Ascending aorta (tissue), 2 donors: ENCODE measurements around the gene SMARCA4. TPM values are rescaled to one million over a fixed set of nuclear protein-coding genes. Genes with fewer than 3 reads are reported as not detected.

ENCODE experiments used
- DNase-seq, 2 donors: peaks; one replicate each; pipeline ENCODE4 v3.0.0-alpha.2; 2019; ENCODE audit warnings: low spot score in 2 of 2
- H3K27ac ChIP-seq, 2 donors: fragments of 200-600 bp; sonication (generic); one replicate each; pipeline ENCODE4 v1.5.1; 2016 to 2017; ENCODE audit warnings: mild to moderate bottlenecking in 1 of 2
- H3K27me3 ChIP-seq: fragments of 200-600 bp; sonication (generic); one replicate; pipeline ENCODE4 v1.5.1; 2017
- H3K36me3 ChIP-seq, 2 donors: fragments of 200-600 bp; sonication (generic); one replicate each; pipeline ENCODE4 v1.5.1; 2016
- H3K4me1 ChIP-seq, 2 donors: fragments of 200-600 bp; sonication (generic); one replicate each; pipeline ENCODE4 v1.5.1; 2016 to 2017; ENCODE audit warnings: mild to moderate bottlenecking in 1 of 2
- H3K4me3 ChIP-seq, 2 donors: fragments of 200-600 bp; sonication (generic); one replicate each; pipeline ENCODE4 v1.5.1; 2016 to 2017; ENCODE audit warnings: mild to moderate bottlenecking in 1 of 2
- H3K9me3 ChIP-seq, 2 donors: fragments of 200-600 bp; sonication (generic); one replicate each; pipeline ENCODE4 v1.5.1; 2016
- intact Hi-C: fragments of 100-400 bp; cut with DNase I; formaldehyde crosslinking; loops from one replicate; pipeline ENCODE4 v1.15.1; 2023
- total RNA-seq: library from RNA; depleted of rRNA; stranded (reverse); fragments of >200 nt; gene quantifications from one replicate; pipeline ENCODE4 v1.1.0, GENCODE V29; 2016
- TF ChIP-seq, protein P1 (sequence below), 3 experiments: fragments of 200-600 bp in 2 of 3; fragments of 450-650 bp in 1 of 3; sonication (generic) in 2 of 3; IDR thresholded peaks; one replicate each; pipeline ENCODE4 v1.5.1; 2016 to 2019; ENCODE audit warnings: antibody characterized with exemption in 3 of 3, mild to moderate bottlenecking in 1 of 3, moderate library complexity in 1 of 3

Gene SMARCA4
- total RNA-seq, 1 donor from 2014 or later = 89.5 TPM

DNA sequence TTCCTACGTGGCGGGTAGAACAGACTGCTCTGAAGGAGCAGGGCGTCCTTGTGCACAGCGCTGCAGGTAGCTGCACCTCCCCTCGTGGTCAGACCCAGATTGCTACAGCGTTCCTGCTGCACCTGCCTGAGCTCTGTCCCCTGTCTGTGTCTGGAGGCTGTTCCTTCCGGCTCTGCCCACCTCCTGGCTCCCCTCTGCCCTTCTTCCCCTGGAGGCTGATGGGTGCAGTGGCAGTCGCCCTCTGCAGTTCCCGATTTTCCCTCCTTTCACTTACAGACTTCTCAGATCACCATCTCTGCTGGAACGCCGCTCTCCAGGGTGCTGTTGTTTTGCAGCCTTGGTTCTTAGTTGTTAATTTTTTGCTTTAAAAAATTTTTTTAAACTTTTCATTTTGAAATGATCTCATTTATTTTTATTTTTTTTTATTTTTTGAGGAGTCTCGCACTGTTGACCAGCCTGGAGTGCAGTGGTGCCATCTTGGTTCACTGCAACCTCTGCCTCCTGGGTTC is 53.6 kb downstream of the SMARCA4 start:
- intact Hi-C loops = no loop called here
- Histone ChIP-seq H3K9me3 (no peaks in the 10 kb centered on the region), H3K27ac (no peak overlapping the region), H3K4me3 (no peak overlapping the region), H3K27me3 (no peaks in the 10 kb centered on the region), H3K4me1 (no peaks in the 10 kb centered on the region), H3K36me3 (peaks cover 85 to 96% of the 10 kb centered on the region in 2 donors)
- TF ChIP-seq, protein P1, sequence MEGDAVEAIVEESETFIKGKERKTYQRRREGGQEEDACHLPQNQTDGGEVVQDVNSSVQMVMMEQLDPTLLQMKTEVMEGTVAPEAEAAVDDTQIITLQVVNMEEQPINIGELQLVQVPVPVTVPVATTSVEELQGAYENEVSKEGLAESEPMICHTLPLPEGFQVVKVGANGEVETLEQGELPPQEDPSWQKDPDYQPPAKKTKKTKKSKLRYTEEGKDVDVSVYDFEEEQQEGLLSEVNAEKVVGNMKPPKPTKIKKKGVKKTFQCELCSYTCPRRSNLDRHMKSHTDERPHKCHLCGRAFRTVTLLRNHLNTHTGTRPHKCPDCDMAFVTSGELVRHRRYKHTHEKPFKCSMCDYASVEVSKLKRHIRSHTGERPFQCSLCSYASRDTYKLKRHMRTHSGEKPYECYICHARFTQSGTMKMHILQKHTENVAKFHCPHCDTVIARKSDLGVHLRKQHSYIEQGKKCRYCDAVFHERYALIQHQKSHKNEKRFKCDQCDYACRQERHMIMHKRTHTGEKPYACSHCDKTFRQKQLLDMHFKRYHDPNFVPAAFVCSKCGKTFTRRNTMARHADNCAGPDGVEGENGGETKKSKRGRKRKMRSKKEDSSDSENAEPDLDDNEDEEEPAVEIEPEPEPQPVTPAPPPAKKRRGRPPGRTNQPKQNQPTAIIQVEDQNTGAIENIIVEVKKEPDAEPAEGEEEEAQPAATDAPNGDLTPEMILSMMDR (IDR thresholded peaks at IDR 0.05) = no peak
- DNase-seq = no peak

DNA sequence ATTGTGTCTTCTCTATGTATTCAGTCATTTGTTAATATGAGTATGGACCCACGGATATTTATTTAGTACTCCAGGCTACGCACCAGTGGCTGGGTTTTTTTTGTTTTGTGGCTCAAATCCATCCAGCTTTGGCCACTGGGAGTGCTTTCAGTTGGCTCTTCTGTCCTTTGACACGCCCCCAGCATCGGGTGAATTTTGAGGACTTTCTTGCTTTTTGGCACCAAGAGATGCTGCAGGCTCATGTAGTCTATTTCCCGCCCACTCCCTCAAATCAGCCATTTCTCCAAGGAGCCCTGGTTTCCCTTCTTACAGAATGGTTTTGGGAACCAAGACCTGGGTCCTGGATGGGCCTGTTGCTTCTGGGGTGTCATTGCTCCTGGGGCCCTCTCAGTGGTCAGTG is 55.8 kb downstream of the SMARCA4 start:
- H3K9me3 ChIP-seq = no peaks in the 10 kb centered on the region
- intact Hi-C loops = no loop called here
- H3K4me1 ChIP-seq = no peaks in the 10 kb centered on the region
- H3K27ac ChIP-seq = no peak overlapping the region
- no peak for DNase-seq
- no peak overlapping the region for H3K4me3 ChIP-seq
- TF ChIP-seq, protein P1 (IDR thresholded peaks at IDR 0.05) = no peak
- H3K36me3 ChIP-seq = peaks cover 90 to 99% of the 10 kb centered on the region in 2 donors
- H3K27me3 ChIP-seq = no peaks in the 10 kb centered on the region

DNA sequence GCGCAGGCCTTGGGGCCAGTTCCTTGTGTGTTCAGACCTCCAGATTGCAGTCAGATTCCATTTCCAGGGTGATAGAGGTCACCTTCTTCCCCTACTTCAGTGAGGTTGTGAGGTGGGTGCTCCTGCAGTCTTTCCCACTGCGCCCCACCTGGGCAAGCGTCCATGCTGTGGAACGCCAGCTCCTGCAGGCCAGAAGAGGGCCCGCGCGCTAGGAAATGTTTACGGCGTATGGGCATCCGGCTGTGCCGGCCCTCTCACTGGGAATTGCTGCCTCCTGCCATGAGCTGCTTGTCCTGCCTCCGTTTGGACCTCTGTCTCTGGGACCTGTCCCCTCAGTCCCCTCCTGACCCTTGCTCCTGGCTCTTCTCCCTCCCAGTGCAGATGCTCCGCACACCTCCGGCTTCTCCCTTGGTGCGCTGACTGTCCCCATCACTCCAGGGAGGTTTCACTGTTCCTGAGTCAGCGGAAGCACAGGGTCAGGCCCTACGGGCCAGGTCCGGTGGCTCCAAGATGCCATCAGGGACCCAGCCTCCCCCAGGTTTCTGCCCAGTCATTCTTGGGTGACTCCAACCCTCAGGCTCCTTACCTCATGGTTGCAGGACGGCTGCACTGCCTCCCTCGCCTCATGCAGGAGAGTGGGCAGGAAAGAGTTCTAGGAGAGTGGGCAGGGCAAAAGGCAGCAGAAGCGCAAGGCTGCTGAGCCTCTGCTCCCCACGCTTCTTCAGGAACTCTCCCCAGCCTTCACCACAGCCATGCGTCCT is 56.6 kb downstream of the SMARCA4 start:
- intact Hi-C loops = no loop called here
- Histone ChIP-seq H3K4me3 (no peak overlapping the region), H3K4me1 (no peaks in the 10 kb centered on the region), H3K9me3 (no peaks in the 10 kb centered on the region), H3K27me3 (no peaks in the 10 kb centered on the region), H3K36me3 (peaks cover 90 to 99% of the 10 kb centered on the region in 2 donors), H3K27ac (no peak overlapping the region)
- TF ChIP-seq, protein P1 (IDR thresholded peaks at IDR 0.05) = no peak
- no peak for DNase-seq

DNA sequence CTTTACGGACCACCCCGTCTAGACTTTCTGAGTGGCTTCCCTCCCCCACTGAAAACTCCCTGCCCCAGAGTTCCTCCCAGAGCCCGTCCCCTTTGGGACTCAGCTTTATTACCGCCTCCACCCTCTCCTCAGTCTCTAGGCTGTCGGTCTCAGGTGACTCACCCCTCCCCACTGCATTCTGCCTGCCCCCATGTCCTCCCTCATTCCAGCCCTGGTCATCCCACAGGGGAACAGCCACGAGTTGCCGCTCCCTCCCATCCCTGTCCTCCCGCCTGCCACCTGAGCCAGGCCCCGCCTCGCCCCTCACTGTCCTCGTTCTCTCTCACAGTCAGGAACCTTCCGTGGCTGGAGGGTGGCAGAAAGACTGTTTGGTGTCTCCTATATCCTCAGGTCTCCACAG is 57.3 kb downstream of the SMARCA4 start:
- intact Hi-C loops = no loop called here
- H3K9me3 ChIP-seq = no peaks in the 10 kb centered on the region
- DNase-seq = no peak
- no peaks in the 10 kb centered on the region for H3K27me3 ChIP-seq
- TF ChIP-seq, protein P1 (IDR thresholded peaks at IDR 0.05) = no peak
- H3K4me3 ChIP-seq = no peak overlapping the region
- no peak overlapping the region for H3K27ac ChIP-seq
- no peaks in the 10 kb centered on the region for H3K4me1 ChIP-seq
- H3K36me3 ChIP-seq = peaks cover 90 to 99% of the 10 kb centered on the region in 2 donors

DNA sequence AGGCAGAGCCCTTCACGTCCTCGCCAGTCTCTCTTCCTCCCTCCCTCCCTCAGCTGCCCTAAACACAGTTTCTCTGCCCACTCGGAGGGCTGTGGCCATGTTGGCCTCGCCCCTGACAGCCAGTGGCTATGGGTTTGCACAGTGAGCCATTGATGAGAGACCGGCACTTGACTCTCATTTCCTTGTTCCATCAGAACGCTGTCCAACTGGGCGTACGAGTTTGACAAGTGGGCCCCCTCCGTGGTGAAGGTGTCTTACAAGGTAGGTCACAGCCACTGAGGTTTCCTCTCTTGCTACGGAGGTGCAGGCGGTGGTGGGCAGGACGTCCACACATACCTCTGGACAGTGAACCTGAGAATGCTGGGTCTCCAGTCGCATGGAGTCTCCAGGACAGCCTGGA is 57.9 kb downstream of the SMARCA4 start:
- Histone ChIP-seq H3K4me1 (no peaks in the 10 kb centered on the region), H3K27ac (no peak overlapping the region), H3K4me3 (no peak overlapping the region), H3K9me3 (no peaks in the 10 kb centered on the region), H3K27me3 (no peaks in the 10 kb centered on the region), H3K36me3 (peaks cover 90 to 99% of the 10 kb centered on the region in 2 donors)
- intact Hi-C loops = no loop called here
- no peak for DNase-seq
- TF ChIP-seq, protein P1 (IDR thresholded peaks at IDR 0.05) = no peak
